AG09309 (cell line): ENCODE results near the gene DYNC1I1.

Source experiments
- DNase-seq: peaks from one replicate; pipeline ENCODE4 v3.0.0-alpha.2; 2010; ENCODE audit warnings: low read depth
- H3K4me3 ChIP-seq: 2 replicates; pipeline ENCODE4 v1.5.1; 2011; ENCODE audit warnings: mild to moderate bottlenecking, low read depth, low read length, moderate library complexity; ENCODE audit not compliant: control insufficient read depth
- TF ChIP-seq, protein P1 (sequence below): IDR thresholded peaks from 2 replicates; pipeline ENCODE4 v1.5.1; 2011; ENCODE audit warnings: mild to moderate bottlenecking, low read depth, low read length, inconsistent platforms; ENCODE audit not compliant: insufficient read depth, control insufficient read depth; ENCODE audit errors: missing control alignments

DYNC1I1 gene

DNA sequence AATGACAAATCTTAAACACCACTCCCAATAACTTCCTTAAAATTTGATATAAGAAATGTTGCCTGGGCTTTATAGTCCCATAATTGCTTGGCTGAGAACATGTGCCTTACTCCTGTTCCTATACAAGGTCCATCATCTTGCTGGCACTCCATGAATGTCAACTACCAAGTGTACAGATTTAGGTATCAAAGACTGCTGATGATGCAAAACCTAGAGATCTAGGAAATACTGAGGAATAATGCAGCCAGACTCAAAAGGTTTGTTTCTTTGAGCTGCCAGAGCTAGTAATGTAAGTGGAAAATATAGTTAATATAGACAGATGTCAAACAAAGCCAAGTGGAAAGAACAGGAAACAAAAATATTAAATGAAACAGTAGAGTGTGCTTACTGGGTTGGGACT is 121.1 kb downstream of the DYNC1I1 start:
- no peak overlapping the region for H3K4me3 ChIP-seq

GRCh38 chr7:95897557-95898251 is 125.3 kb downstream of the DYNC1I1 start:
- no peak for DNase-seq
- H3K4me3 ChIP-seq, result no peak overlapping the region
- TF ChIP-seq, protein P1, sequence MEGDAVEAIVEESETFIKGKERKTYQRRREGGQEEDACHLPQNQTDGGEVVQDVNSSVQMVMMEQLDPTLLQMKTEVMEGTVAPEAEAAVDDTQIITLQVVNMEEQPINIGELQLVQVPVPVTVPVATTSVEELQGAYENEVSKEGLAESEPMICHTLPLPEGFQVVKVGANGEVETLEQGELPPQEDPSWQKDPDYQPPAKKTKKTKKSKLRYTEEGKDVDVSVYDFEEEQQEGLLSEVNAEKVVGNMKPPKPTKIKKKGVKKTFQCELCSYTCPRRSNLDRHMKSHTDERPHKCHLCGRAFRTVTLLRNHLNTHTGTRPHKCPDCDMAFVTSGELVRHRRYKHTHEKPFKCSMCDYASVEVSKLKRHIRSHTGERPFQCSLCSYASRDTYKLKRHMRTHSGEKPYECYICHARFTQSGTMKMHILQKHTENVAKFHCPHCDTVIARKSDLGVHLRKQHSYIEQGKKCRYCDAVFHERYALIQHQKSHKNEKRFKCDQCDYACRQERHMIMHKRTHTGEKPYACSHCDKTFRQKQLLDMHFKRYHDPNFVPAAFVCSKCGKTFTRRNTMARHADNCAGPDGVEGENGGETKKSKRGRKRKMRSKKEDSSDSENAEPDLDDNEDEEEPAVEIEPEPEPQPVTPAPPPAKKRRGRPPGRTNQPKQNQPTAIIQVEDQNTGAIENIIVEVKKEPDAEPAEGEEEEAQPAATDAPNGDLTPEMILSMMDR, result no peak

More for the DNA sequence above, 121.1 kb downstream of the DYNC1I1 start:
- no peak for DNase-seq
- TF ChIP-seq, protein P1, result no peak

GRCh38 chr7:95899919-95900513 is 127.7 kb downstream of the DYNC1I1 start:
- no peak overlapping the region for H3K4me3 ChIP-seq
- no peak for DNase-seq
- TF ChIP-seq, protein P1, result no peak

- DNase-seq, result no peak
- TF ChIP-seq, protein P1, result no peak
- no peak overlapping the region for H3K4me3 ChIP-seq
Measured at GRCh38 chr7:95901006-95901405, 128.7 kb downstream of the DYNC1I1 start.

- TF ChIP-seq, protein P1, result no peak
- DNase-seq, result no peak
- no peak overlapping the region for H3K4me3 ChIP-seq
Measured at GRCh38 chr7:95904099-95904498, 131.7 kb downstream of the DYNC1I1 start.

- no peak for DNase-seq
- TF ChIP-seq, protein P1, result no peak
- H3K4me3 ChIP-seq, result no peak overlapping the region
Measured at GRCh38 chr7:95905167-95905566, 132.8 kb downstream of the DYNC1I1 start.

GRCh38 chr7:95906851-95907250 is 134.5 kb downstream of the DYNC1I1 start:
- no peak overlapping the region for H3K4me3 ChIP-seq
- TF ChIP-seq, protein P1, result no peak
- no peak for DNase-seq
